Measurements from ENCODE around the gene RPRD1B.

Gene RPRD1B

DNA sequence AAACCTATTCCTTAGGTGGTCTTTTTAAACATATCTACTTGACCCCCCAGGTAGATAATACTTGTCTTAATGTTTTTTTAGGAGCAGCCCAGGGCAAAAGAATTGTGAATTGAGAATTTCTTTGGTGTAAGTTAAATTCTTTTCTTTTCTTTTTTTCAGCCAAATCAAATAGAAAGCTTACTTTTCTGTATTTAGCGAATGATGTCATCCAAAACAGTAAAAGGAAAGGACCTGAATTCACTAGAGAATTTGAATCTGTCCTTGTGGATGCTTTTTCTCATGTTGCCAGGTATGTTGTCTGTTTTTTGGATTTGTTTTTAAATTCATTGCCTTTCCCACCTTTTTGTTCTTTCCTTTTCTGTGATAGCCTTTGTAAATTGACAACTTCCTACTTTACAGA, 6.7 kb downstream of the RPRD1B start:
- no peak for DNase-seq (ENCODE audit: low read depth)

DNA sequence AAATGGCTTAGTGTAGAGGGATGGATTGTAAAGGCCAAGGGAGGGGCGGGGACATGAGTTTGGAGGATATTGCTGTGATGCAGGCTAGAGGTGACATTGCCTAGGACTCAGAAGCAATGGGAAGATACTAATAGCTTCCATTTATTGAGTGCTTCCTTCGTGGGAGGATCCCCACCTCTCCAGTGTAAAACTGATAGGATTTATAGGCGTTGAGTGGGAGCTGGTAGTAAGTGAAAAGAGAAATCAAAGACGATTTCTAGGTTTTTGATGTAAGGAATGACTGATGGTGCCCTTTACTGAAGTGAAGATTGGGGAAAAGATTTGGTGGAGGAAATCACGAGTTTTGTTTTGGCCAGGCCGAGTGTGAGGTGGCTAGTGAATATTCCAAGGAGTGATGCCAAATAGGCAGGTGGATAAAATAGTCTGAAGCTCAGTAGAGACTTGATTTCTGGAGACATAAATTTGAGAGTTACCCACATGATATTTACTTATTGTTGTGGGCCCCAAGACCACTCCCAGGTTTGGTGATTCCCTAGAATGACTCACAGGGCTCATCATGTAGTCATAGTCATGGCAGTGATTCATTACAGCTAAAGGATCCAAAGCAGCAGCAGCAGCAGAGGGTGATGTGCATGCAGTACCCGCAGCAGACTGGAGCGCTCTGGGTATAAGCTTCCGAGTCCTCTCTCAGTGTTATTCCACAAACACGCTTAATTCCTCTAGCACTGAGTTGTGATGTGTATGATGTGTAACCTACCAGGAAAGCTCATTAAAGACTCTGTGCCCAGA, 10.2 kb downstream of the RPRD1B start:
- peak; percentile 81 for DNase-seq (ENCODE audit: low read depth)

DNA sequence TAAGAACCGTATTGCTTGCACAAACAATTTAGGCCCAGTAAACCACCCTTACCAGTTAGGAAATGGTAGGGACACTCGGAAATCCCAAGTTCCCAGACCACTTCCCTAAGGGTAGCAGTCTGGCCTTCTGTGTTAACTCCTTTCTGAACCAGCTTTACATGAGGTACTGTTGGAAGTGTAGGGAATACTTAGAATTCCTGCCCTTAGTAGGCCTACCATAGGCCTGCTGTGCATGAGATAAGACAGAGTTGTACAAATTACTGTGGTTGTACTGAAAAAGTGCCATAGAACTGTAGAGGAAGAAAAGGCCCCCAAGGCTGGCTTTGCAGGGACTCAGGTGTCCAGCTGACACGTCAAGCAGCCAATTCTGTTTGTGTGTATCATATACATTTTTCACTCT, 11.1 kb downstream of the RPRD1B start:
- no peak for DNase-seq (ENCODE audit: low read depth)

DNA sequence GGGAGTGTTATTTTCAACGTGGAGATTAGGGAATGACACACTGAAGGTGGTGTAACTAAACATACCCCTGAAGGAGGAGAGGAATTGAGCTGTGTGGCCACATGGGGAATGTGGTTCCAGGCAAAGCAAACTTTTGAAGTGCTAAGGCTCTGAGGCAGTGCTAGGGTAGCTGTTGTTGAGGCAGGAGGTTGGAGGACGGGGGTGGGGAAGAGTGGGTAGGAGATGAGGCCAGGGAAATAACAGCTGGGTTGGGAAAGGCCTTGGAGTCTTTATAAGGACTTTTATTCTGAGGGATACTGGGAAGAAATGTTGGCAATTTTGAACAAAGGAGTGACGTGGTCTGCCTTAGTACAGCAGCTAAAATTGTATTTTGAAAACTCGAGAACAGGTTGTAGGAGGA, 13.0 kb downstream of the RPRD1B start:
- no peak for DNase-seq (ENCODE audit: low read depth)

DNA sequence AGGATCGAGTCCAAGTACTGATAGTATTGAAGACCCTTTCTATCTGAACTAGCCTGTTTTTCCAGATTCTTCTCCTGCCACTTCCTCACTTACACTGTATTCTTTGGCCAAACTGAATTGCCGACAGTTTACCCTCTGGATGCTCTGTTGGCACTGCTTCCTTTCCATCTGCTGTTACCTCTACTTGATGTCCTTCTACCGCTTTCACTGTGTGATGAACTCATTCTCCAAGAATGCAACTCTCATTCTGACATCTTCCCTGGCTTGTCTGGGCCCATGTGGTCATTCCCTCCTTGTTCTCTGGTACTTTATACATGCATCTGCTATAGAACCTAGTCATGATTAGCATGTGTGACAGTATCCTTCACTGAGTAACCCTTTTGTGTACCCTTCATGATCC, 16.3 kb downstream of the RPRD1B start:
- peak; percentile 69 for DNase-seq (ENCODE audit: low read depth)

DNA sequence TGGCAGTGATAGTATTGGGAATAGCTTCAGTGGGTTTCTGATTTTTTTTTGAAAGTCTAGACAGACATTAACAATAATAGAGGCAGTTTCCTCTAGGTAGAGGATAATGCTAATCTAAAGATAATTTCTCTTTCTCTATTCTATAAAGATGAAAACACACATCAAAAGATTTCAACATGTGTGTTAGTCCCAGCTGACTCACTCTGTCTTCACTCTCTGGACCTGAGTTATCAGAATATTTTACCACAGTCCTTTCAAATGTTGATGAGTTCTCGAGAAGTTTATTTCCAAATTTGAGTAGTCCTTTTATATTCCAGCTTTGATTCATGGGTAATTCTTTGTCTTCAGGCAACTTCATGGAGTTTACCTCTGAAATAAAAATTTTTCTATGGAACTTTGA, 17.1 kb downstream of the RPRD1B start:
- DNase-seq (ENCODE audit: low read depth), result no peak

DNA sequence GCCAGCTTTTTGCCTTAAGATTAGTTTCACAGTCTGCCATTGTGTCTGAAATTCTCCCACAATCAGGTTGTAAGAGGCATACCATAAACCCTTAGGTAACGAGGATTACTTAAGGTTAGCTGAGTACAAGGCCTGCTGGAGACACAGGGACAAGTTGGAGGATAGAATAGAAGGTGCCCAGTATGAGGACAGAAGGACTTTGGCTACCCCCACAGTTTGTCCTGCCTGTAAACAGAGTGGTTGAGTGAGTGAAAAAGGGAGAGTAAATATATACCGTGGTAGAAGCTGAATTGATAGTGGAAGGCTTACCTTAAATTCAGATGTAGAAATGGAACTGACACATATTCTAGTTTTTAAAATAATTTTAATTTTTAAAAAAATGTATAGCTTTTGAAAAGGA, 19.3 kb downstream of the RPRD1B start:
- no peak for DNase-seq (ENCODE audit: low read depth)

DNA sequence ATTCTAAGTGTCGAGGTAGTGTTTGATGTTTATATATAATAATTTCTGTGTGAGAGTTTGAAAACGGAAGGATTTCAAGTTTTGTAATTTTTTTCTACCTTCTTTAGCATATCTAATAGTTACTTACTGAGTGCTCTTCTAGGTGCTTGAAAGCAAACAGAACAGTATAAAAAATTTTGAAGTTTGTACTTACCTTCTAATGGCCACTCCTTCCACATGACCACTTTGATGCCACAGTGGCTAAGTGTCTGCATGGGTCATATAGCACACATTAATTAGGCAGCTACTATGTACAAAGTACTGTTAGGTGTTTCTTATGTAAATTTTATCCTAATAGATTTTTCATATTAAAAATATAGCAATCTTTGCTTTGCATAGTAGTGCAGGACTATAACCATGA, 21.1 kb downstream of the RPRD1B start:
- no peak for DNase-seq (ENCODE audit: low read depth)

DNA sequence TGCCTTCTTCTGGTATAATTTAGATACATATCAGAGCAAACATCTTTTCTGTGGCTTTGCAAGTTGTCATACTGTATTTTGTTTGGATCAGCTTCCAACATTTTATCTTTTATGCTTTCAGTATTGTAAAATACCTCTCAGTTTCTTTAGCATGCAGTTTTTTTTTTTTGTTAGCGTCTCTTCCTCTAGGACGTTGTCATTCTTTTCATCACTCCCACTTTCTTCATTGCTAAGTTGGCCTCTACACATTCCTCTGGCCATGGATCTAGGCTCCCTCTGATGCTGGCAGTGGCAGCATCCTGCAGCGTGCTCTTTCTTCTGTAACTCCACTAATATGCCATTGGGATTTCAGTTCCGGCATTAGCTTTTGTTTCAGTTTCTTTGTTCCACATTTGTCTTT, 21.7 kb downstream of the RPRD1B start:
- DNase-seq (ENCODE audit: low read depth), result no peak

DNA sequence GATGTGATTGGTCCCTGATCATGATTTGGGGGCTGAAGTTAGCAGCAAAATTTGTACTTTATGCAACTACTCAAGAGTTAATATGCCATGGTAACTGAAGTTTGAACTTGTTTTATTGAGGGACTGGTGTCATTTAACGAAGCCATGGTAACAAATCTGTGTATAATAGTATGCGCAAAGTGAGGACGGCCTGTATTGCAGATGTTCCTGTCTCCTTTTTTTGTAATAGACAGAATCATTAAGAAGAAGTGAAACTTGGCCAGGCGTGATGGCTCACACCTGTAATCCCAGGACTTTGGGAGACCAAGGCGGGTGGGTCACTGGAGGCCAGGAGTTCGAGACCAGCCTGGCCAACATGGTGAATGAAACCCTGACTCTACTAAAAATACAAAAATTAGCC, 22.3 kb downstream of the RPRD1B start:
- DNase-seq (ENCODE audit: low read depth), result no peak

DNA sequence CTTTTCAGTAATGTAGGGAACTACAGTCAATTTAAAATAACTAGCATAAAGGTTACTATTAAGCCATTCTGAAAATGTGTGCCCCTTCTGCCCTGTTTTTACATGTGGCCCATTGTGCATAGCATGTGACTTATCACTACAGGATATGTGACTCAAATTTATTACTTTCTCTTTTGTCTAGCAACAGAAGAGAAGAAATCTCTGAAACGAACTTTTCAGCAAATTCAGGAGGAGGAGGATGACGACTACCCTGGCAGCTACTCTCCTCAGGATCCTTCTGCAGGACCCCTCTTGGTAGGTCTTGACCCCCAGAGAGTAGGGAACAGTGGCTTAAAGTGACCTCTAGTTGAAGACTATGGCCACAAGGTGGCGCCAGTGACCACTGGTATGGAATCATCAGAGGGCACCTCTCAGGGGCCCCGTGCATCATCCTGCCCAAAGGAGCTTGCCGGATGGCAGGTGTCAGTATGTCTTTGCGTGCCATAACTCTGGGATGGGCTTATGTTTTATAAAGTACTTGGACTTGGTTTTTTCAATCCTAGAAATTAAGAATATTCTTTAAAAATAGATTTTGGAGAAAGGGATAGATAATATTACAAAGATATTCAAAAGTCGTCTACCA, 23.9 kb downstream of the RPRD1B start:
- DNase-seq (ENCODE audit: low read depth), result no peak

DNA sequence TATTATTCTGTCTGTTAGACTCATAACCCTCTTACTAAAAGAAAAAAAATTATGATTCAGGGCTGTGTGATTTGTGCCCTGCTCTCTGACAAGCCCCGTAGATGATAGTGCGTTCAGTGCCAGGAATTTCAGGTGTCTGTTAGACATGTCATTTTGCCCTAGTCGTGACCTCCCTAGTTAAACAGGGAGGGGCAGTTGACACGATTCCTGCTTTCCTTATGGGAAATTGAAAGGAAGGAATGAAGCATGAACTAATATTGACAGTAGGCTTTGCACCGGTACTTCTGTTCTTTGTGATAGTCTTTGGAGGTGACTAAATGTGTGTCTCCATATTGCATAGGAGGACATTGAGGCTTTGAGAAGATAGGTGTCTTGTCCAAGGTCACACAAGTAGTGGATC, 26.3 kb downstream of the RPRD1B start:
- no peak for DNase-seq (ENCODE audit: low read depth)

DNA sequence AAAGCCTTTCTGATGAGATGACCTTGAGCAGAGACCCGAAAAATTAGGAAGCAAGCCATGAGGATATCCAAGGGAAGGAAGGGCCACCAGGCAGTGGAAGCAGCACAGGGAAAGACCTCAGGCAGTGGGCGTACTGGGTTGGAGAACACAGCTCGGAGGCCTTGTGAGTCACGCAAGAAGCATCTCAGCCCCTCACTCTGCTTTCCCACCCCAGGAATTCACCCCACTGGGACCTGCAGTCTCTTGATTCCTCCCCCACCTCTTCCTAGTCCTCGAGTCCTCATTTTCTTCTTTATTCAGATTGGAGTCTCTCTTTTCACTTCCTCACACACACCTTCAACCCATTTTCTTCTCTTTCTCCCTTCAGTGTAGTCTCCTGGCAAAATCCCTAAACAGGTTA, 27.0 kb downstream of the RPRD1B start:
- DNase-seq (ENCODE audit: low read depth), result peak; percentile 74

DNA sequence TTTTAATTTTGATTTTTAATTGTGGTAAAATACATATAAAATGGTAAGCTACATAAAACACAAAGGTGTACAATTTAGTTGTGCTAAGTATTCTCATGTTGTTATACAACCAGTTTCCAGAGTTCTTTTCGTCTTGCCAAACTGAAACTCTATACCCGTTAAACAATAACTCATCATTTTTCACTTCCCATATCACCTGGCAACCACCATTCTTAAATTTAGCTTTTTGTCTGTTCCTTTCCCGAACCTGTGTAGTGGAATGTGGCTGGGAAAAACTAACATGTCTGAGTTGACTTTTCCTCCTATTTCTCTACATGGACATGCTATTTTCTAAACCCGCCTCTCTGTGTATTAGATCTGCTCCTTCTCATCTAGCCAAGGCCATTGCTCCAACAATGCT, 27.6 kb downstream of the RPRD1B start:
- DNase-seq (ENCODE audit: low read depth), result no peak

DNA sequence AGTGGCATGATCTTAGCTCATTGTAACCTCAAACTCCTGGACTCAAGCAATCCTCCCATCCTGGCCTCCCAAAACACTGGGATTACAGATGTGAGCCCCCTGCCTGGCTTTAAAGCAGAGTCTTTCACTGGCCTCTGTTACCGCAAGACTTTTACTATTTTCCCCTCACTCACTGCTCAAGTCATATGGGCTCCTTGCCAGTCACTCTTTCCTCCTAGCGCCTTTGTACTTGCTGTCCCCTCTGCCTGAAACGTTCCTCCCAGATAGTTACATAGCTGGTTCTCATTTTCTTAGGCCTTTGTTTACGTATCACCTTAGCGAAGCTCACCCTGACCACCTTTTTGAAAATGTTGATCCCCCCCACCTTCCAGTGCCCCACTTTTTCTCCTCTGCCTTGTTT, 29.3 kb downstream of the RPRD1B start:
- DNase-seq (ENCODE audit: low read depth), result no peak

DNA sequence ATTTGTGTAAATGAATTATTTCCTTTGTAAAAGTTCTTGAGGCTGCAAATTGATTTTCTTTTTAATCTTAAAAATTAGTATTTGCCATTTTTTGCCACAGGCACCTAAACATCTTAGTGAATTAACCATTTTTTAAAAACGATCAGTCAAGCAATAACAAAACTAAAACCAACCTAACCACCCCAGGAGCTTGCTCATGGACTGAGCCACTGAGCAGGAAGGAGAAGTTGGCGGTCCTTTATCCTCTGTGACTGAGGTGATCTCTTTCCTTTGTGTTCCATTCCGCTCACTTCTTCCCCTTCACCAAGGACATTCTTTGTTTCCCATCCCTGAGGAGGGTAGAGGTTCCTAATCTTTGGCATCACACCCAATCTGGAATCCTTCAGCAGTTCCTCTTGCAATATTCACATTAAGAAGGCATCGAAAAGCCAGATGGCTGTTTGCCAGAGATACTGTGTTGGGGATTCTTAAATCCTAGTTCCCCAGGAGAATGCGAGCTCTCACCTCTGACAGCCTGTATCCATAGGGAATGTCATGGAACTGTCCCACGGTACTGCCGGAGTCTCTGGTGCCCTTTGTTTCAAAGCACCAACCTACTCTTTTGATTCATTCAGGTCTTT, 30.5 kb downstream of the RPRD1B start:
- no peak for DNase-seq (ENCODE audit: low read depth)

DNA sequence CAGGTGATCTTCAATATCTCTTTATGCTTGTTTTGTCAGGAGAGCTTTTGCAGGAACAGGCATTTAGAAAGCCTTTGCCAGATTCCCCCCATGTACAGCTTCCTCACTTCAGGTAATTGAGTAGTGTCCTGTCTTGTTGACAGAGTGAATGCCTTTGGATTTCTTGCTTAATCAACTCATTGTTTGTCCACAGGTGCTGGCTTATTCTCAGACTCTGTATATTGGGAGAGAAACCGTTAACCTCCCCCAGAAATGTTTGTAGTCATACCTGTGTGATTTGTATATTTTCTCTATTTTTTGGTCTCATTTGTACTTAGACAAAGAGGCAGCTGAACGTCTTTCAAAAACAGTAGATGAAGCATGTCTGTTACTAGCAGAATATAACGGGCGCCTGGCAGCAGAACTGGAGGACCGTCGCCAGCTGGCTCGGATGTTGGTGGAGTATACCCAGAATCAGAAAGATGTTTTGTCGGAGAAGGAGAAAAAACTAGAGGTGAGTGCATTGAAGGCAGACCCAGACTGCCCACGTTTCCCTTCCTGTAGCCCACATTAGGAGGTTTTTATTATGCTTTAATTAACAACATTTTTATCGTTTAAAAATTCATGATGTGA, 32.3 kb downstream of the RPRD1B start:
- DNase-seq (ENCODE audit: low read depth), result no peak

DNA sequence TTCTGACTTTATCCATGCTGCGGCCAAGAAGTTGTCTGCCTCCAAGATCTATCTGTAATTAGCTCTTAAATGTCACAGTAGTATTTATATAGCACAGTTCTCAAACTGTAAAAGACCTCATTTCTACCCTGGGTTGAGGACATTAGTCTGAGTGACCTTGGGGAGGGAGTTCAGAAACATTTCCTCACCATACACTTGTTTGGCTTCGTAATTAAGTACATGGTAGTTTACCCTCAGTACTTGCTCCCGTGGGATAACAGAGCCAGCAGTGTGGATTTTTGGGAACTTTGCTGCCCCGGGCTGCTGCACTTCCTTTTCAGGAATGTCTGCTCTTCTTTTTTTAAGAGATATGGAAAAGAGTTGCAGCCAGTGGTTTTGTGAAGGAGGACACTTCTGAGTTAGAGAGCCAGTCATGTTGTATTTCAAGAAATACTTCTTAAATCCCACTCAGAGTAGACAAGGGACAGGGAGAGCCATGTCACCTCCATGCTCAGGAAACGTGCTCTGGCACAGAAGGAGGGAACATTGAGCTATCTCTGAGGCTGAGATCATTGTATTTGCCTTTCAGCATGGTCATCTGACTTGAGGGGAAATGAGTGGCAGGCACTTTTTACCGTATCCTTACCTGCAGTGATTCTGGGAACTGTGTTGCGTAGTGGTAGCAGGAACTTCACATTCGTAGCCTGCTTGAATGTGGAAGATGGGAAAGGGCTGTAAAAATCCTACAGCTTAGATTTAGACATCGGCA, 33.6 kb downstream of the RPRD1B start:
- DNase-seq (ENCODE audit: low read depth), result no peak

DNA sequence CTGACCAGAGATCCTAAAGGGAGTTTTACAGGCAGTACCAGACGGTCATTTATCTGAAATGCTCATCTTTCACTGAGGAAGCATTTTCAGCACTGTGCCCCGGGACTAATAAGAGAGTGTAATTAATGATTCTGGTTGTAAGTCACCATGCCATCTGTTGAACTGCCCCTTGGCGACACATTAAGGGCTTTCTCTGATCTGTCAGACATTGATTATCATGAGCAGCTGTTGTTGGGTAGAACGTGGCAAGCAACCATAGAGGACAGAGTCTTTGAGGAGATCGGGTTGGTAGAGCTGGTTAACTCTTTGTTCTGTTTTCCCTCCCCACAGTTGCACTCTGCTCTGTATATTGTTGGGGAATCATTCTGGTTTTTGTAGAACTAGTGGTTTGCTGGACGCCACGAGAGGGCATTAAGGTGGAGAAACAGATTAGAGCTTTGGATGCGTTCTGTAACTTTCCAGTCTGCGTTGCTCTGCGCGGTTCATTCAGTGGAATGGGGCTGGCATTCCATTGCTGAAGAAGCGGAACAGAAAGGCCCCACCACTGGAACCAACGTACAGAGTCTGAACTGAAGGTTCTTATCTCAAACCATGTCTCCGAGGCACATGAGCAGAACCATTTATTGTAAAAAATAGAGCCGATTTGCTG, 34.3 kb downstream of the RPRD1B start:
- no peak for DNase-seq (ENCODE audit: low read depth)

DNA sequence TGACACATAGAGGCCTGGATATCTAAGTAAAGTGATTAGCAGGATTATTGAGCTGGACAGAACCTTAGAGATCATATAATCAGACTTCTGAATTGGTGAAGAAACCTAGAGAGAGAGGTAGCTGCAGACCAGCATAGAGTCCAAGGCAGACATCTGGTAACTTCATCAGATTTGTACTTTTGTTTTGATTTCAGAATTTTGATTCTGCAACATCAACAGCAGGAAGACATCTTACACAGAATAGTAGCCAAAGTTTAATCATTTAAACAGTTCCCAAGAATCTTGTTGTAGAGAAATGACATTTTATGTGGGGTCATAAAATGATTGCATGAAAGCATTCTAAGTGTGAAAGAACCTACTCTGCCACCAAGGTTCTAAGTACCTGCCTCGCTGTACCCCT, 39.4 kb downstream of the RPRD1B start:
- DNase-seq (ENCODE audit: low read depth), result no peak

DNA sequence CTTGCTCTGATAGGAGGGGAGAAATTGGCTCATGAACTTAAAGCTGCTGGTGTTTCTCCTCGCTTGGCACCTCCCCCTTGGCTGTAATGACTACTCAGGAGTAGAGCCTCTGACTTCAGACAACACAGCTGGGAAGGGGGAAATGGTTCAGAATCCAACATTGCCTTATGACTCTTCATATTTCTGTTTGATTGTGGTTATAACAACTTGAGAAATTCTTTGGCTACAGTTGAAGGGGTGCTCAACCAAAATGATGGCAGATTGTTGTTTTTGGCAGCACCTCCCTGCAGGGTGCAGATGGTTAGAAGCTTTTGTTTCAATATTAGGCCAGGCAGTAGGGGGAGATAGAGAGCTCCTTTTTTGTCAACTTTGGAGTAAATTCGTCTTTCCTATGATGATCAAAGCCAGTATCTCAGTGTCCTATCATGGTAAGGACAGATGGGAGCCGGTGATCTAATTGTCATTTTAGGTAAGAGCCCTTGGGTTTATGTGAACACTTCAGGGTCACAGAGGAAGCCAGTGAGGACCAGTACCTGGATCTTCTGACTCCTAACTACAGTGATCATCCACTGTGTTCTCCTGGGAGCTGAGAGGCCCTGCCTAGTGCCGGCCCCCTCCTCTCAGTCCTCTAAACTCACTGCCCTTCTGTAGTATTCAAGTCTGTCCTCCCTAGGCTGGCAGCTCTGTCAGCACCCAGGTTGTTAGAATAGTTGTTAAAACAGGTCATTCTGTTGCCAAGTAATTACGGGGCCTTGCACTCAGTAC, 39.9 kb downstream of the RPRD1B start:
- DNase-seq (ENCODE audit: low read depth), result peak; percentile 93
